ENCODE results near the gene ARMC2.
"Not testable (repeated sequence)": the region's sequence is repeated elsewhere in the genome, so short reads cannot be mapped to it uniquely, and the experiment has no call there.

Gene ARMC2

DNA sequence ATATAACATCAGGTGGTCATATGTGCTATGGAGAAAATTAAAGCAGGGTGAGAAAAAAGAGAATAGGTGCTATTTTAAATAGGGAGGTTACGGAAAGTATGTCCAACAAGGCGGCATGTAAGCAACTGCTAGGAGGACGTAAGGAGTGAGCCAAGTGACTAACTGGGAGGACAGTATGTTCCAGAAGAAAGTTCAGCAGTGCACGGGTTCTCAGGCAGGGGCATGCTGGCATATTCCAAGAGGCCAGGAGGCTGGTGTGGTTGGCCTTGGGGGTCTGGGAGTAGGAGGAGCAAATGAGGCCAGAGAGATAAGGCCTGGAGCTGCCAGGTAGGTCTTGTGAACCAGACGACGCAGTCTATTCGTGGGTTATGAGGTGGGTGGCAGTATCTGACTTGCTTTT, 112.4 kb downstream of the ARMC2 start:
- Histone ChIP-seq H3K27ac (no peak overlapping the region), H3K9me3 (ENCODE audit: low read depth, low read length) (no peaks in the 10 kb centered on the region), H3K36me3 (ENCODE audit: insufficient read depth, low read length) (no peaks in the 10 kb centered on the region), H3K9ac (ENCODE audit: insufficient read length) (no peak overlapping the region), H3K4me3 (no peak overlapping the region)
- no peak for DNase-seq (ENCODE audit: low read depth, low spot score)
- no peak for TF ChIP-seq EZH2 (IDR thresholded peaks at IDR 0.05)
- no peak for TF ChIP-seq POLR2AphosphoS5 (IDR thresholded peaks at IDR 0.05; ENCODE audit: borderline replicate concordance, low read depth, low read length)
- TF ChIP-seq FOXP2 (optimal IDR thresholded peaks at IDR 0.05; ENCODE audit: control extremely low read depth, extremely low read length, insufficient read depth) = no peak

DNA sequence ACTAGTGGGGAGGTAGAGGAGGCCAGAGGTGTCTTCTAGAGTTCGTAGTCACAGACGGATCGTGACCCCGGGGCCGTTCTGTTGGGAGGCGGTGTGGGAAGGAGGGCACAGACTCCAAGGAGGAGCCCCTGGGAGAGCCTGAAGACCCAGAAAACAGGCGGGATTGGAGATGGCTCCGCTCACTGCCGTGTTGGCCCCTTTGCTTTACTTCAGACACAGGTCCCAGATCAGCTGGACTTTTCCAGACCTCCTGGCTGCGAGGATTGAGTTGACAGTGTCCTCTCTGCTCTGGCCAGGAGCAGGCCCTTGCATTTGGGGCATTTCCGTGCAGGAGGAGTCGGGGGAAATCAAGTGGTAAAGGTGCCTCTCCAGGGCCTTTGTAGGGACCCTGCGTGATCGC, 112.9 kb downstream of the ARMC2 start:
- no peak overlapping the region for H3K27ac ChIP-seq
- DNase-seq (ENCODE audit: low read depth, low spot score) = no peak
- no peak overlapping the region for H3K4me3 ChIP-seq
- no peak overlapping the region for H3K9ac ChIP-seq (ENCODE audit: insufficient read length)
- no peaks in the 10 kb centered on the region for H3K36me3 ChIP-seq (ENCODE audit: insufficient read depth, low read length)
- H3K9me3 ChIP-seq (ENCODE audit: low read depth, low read length) = no peaks in the 10 kb centered on the region
- no peak for TF ChIP-seq FOXP2 (optimal IDR thresholded peaks at IDR 0.05; ENCODE audit: control extremely low read depth, extremely low read length, insufficient read depth)
- TF ChIP-seq POLR2AphosphoS5 (IDR thresholded peaks at IDR 0.05; ENCODE audit: borderline replicate concordance, low read depth, low read length) = no peak
- no peak for TF ChIP-seq EZH2 (IDR thresholded peaks at IDR 0.05)

DNA sequence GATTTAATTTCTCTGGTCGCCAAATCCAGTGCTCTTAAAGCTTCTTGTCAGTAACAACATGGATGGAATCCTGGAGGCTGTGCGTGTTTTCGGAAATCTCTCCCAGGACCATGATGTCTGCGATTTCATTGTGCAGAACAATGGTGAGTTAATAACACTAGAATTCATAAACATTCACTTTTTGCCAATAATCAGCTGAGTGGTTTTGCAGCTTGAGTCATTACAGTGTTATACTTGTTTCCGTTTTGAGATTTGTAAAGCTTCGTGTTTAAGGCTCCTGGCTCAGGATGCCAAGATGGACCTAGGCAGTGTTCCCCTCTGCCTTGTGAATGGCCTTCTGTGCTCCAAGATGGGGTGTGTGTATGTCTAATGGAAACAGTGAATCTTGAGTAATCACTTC, 113.8 kb downstream of the ARMC2 start:
- no peak overlapping the region for H3K27ac ChIP-seq
- no peak overlapping the region for H3K9ac ChIP-seq (ENCODE audit: insufficient read length)
- no peak for TF ChIP-seq FOXP2 (optimal IDR thresholded peaks at IDR 0.05; ENCODE audit: control extremely low read depth, extremely low read length, insufficient read depth)
- H3K4me3 ChIP-seq = no peak overlapping the region
- no peaks in the 10 kb centered on the region for H3K36me3 ChIP-seq (ENCODE audit: insufficient read depth, low read length)
- no peaks in the 10 kb centered on the region for H3K9me3 ChIP-seq (ENCODE audit: low read depth, low read length)
- DNase-seq (ENCODE audit: low read depth, low spot score) = no peak

DNA sequence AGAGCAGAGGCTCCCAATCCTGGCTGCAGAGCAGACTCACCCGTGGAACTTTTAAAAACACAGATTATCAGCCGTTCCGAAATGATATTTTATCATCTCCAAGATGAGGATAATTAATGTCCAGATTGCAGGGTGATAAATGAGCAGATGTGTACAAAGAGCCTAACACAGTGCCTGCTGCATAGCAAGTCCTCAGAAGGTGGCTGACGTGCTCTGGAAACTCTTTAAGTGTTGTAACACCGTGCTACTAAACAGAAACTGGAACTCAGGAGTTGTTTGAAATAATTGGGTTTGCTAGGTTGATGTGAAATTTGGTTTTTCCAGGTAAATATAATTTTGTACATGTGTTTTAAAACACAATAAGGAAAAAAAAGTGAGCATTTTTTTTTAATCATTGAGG, 118.0 kb downstream of the ARMC2 start:
- H3K9ac ChIP-seq (ENCODE audit: insufficient read length) = no peak overlapping the region
- H3K4me3 ChIP-seq = no peak overlapping the region
- TF ChIP-seq EZH2 (IDR thresholded peaks at IDR 0.05) (no peak), FOXP2 (optimal IDR thresholded peaks at IDR 0.05; ENCODE audit: control extremely low read depth, extremely low read length, insufficient read depth) (no peak), POLR2AphosphoS5 (IDR thresholded peaks at IDR 0.05; ENCODE audit: borderline replicate concordance, low read depth, low read length) (no peak)
- H3K9me3 ChIP-seq (ENCODE audit: low read depth, low read length) = no peaks in the 10 kb centered on the region
- no peak for DNase-seq (ENCODE audit: low read depth, low spot score)
- H3K27ac ChIP-seq = no peak overlapping the region
- H3K36me3 ChIP-seq (ENCODE audit: insufficient read depth, low read length) = no peaks in the 10 kb centered on the region

DNA sequence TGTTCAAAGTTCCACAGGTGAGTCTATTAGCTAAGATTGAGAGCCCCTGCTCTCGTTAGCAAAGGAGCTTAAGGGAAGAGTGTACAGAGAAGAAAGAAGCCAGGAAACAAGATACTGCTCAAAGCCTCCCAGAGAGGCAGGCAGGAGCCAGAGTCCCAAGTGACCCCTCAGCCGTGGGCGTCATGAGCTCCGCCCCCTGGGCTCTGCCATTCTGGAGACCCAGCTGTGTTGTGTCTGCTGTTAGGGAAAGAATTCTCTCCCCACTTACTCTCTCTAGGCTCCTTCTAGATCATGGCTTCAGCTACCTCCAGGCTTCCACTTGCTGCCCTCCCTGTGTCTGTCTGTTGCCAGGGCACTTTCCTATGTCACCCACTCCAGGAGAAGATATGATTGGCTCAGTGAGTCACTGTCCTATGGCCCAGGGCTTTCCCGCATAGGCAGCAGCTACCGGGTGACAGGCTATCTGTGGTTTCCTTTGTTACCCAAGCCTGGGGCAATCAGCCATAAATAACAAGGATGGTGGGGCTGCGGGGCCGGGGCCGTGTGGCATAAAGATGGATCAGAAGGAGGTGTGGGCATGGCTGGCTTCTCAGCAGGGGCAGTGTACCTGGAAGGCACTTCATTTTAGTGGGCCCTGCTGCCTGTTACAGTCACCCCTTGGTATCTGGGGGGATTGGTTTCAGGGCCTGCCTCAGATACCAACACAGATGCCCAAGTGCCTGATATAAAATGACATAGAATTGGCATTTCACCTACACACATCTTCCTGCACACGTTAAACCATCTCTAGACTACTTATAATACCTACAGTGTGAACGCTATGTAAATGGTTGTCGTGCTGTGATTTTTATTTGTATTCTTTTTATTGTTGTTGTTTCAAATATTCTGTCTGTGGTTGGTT, 118.9 kb downstream of the ARMC2 start:
- H3K27ac ChIP-seq = no peak overlapping the region
- no peak overlapping the region for H3K9ac ChIP-seq (ENCODE audit: insufficient read length)
- no peaks in the 10 kb centered on the region for H3K9me3 ChIP-seq (ENCODE audit: low read depth, low read length)
- no peaks in the 10 kb centered on the region for H3K36me3 ChIP-seq (ENCODE audit: insufficient read depth, low read length)
- no peak overlapping the region for H3K4me3 ChIP-seq
- DNase-seq (ENCODE audit: low read depth, low spot score) = no peak
- TF ChIP-seq EZH2 (IDR thresholded peaks at IDR 0.05) (no peak), FOXP2 (optimal IDR thresholded peaks at IDR 0.05; ENCODE audit: control extremely low read depth, extremely low read length, insufficient read depth) (no peak), POLR2AphosphoS5 (IDR thresholded peaks at IDR 0.05; ENCODE audit: borderline replicate concordance, low read depth, low read length) (no peak; the same call in 1 of the 2 replicates)

DNA sequence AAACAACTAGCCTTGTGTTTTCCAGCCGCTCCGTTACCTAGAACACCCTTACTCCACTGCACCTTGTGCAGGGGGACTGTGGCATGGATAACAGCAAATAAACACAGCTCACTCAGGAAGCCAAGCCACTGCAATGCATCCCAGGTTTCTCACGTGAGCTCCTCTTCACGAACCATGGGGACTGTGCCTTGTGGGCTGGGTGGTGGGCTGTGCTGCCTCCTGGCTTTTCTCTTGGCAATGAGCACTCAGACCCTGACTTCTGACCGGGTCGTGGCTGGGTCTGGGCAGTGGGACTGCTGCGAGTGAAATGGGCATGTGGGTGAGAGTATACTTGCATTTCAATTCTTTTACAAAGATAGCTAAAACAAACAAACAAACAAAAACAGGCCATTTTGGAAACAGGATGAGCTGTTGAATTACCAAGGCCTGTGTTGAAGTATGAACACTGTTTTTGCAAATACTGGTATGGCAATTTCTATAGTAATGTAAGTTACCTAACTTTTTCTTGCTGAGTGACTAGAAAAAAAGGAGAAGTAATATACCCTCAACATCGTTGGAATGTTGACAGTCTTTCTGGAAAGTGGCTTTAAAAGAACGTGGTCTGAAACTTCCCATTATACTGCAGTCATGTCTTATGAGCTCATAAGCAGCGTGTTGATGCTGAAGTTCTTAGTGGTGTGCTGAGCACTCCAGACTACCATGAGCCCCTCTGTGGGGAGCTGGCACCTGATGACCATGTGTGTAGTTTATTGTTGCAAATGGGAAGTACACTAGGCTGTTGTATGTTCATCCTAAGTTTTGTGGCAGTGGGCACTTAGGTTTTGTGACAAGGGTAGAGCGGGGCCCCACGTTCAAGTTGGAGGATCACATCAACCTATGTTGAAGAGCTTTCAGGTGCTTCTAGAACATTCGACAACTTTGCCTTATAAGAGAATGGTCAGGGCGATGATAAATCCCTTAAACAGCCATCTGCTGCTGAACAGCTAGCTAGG, 120.4 kb downstream of the ARMC2 start:
- Histone ChIP-seq H3K27ac (no peak overlapping the region), H3K9ac (ENCODE audit: insufficient read length) (no peak overlapping the region), H3K9me3 (ENCODE audit: low read depth, low read length) (no peaks in the 10 kb centered on the region), H3K36me3 (ENCODE audit: insufficient read depth, low read length) (no peaks in the 10 kb centered on the region), H3K4me3 (no peak overlapping the region)
- TF ChIP-seq EZH2 (IDR thresholded peaks at IDR 0.05) (no peak), FOXP2 (optimal IDR thresholded peaks at IDR 0.05; ENCODE audit: control extremely low read depth, extremely low read length, insufficient read depth) (no peak), POLR2AphosphoS5 (IDR thresholded peaks at IDR 0.05; ENCODE audit: borderline replicate concordance, low read depth, low read length) (no peak)
- no peak for DNase-seq (ENCODE audit: low read depth, low spot score)

DNA sequence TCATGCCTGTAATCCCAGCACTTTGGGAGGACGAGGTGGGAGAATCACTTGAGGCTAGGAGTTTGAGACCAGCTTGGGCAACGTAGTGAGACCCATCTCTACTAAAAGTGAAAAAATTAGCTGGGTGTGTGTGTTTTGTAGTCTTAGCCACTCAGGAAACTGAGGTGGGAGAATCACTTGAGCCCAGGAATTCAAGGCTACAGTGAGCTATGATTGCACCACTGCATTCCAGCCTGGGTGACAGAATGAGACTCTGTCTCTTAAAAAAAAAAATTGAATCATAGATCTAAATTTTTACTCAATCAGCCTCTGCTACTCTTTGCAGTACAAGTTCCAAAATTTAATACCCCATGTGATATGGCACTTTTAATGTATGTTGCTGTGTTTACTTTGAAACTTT, 121.6 kb downstream of the ARMC2 start:
- H3K9me3 ChIP-seq (ENCODE audit: low read depth, low read length) = no peaks in the 10 kb centered on the region
- no peak overlapping the region for H3K9ac ChIP-seq (ENCODE audit: insufficient read length)
- TF ChIP-seq EZH2 (IDR thresholded peaks at IDR 0.05) = no peak
- no peak for TF ChIP-seq FOXP2 (optimal IDR thresholded peaks at IDR 0.05; ENCODE audit: control extremely low read depth, extremely low read length, insufficient read depth)
- TF ChIP-seq POLR2AphosphoS5 (IDR thresholded peaks at IDR 0.05; ENCODE audit: borderline replicate concordance, low read depth, low read length) = no peak
- H3K27ac ChIP-seq = no peak overlapping the region
- no peak for DNase-seq (ENCODE audit: low read depth, low spot score)
- no peaks in the 10 kb centered on the region for H3K36me3 ChIP-seq (ENCODE audit: insufficient read depth, low read length)
- H3K4me3 ChIP-seq = no peak overlapping the region

DNA sequence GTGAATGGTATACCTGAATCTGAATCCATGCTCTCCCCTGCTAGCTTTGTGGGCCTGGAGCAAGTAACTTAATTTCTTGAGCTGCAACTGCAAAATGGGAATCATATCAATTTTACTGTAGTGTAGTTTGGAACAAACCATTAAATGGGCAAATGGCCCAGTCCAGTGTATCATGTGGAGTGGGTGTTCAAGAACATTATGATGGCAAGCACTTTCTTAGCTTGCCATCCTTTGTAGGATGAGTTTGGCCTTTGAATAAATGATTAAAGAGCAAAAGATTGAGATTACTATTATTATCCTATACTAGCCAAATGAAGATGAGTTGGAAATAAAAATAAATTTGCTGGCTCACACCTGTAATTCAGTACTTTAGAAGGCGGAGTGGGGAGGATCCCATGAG, 126.0 kb downstream of the ARMC2 start:
- no peaks in the 10 kb centered on the region for H3K9me3 ChIP-seq (ENCODE audit: low read depth, low read length)
- TF ChIP-seq EZH2 (IDR thresholded peaks at IDR 0.05) = no peak
- TF ChIP-seq POLR2AphosphoS5 (IDR thresholded peaks at IDR 0.05; ENCODE audit: borderline replicate concordance, low read depth, low read length) = no peak
- TF ChIP-seq FOXP2 (optimal IDR thresholded peaks at IDR 0.05; ENCODE audit: control extremely low read depth, extremely low read length, insufficient read depth) = no peak
- H3K9ac ChIP-seq (ENCODE audit: insufficient read length) = no peak overlapping the region
- no peak overlapping the region for H3K27ac ChIP-seq
- H3K4me3 ChIP-seq = no peak overlapping the region
- no peak for DNase-seq (ENCODE audit: low read depth, low spot score)
- H3K36me3 ChIP-seq (ENCODE audit: insufficient read depth, low read length) = no peaks in the 10 kb centered on the region

DNA sequence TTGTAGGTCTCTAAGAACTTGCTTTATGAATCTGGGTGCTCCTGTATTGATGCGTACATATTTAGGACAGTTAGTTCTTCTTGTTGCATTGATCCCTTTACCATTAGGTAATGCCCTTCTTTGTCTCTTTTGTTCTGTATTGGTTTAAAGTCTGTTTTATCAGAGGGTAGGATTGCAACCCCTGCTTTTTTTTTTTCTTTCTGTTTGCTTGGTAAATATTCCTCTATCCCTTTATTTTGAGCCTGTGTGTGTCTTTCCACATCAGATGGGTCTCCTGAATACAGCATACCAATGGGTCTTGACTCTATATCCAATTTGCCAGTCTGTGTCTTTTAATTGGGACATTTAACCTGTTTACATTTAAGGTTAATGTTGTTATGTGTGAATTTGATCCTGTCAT, 130.4 kb downstream of the ARMC2 start:
- DNase-seq (ENCODE audit: low read depth, low spot score); H3K36me3 ChIP-seq (ENCODE audit: insufficient read depth, low read length); H3K9me3 ChIP-seq (ENCODE audit: low read depth, low read length); H3K27ac ChIP-seq; H3K9ac ChIP-seq (ENCODE audit: insufficient read length); H3K4me3 ChIP-seq: not testable (repeated sequence)
